ENCODE results near the gene HDHD5.

DNA sequence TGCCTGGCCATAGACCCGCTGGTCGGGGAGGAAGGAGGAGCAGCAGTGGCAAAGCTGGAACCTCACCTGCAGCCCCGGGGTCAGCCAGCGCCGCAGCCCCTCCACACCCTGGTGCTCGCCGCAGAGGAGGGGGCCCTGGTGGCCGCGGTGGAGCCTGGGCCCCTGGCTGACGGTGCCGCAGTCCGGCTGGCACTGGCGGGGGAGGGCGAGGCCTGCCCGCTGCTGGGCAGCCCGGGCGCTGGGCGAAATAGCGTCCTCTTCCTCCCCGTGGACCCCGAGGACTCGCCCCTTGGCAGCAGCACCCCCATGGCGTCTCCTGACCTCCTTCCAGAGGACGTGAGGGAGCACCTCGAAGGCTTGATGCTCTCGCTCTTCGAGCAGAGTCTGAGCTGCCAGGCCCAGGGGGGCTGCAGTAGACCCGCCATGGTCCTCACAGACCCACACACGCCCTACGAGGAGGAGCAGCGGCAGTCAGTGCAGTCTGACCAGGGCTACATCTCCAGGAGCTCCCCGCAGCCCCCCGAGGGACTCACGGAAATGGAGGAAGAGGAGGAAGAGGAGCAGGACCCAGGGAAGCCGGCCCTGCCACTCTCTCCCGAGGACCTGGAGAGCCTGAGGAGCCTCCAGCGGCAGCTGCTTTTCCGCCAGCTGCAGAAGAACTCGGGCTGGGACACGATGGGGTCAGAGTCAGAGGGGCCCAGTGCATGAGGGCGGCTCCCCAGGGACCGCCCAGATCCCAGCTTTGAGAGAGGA lies 49.8 kb downstream of the HDHD5 start:
- TF ChIP-seq, protein P1, sequence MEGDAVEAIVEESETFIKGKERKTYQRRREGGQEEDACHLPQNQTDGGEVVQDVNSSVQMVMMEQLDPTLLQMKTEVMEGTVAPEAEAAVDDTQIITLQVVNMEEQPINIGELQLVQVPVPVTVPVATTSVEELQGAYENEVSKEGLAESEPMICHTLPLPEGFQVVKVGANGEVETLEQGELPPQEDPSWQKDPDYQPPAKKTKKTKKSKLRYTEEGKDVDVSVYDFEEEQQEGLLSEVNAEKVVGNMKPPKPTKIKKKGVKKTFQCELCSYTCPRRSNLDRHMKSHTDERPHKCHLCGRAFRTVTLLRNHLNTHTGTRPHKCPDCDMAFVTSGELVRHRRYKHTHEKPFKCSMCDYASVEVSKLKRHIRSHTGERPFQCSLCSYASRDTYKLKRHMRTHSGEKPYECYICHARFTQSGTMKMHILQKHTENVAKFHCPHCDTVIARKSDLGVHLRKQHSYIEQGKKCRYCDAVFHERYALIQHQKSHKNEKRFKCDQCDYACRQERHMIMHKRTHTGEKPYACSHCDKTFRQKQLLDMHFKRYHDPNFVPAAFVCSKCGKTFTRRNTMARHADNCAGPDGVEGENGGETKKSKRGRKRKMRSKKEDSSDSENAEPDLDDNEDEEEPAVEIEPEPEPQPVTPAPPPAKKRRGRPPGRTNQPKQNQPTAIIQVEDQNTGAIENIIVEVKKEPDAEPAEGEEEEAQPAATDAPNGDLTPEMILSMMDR (IDR thresholded peaks at IDR 0.05): no peak
- TF ChIP-seq POLR2A (IDR thresholded peaks at IDR 0.05): no peak

All from right lobe of liver (tissue), 4 donors.